Sigmoid colon (tissue), 7 donors: ENCODE results near the gene NRXN3. TPM values are rescaled to one million over a fixed set of nuclear protein-coding genes. Genes with fewer than 3 reads are reported as not detected.
A peak's percentile ranks its signal among the peaks of the same experiment; 100 is the strongest.

Experiments
- DNase-seq: peaks from one replicate; pipeline ENCODE4 v3.0.0-alpha.2; 2019
- H3K27ac ChIP-seq, 4 donors: fragments of 200-600 bp; sonication (generic); one replicate each; pipeline ENCODE4 v1.5.1; 2016 to 2019; ENCODE audit warnings: mild to moderate bottlenecking in 1 of 4
- H3K27me3 ChIP-seq, 3 donors: fragments of 200-600 bp; sonication (generic); one replicate each; pipeline ENCODE4 v1.5.1; 2019; ENCODE audit warnings: mild to moderate bottlenecking in 1 of 3
- H3K36me3 ChIP-seq, 4 donors: fragments of 200-600 bp; sonication (generic); one replicate each; pipeline ENCODE4 v1.5.1; 2016 to 2019
- H3K4me1 ChIP-seq, 4 donors: fragments of 200-600 bp; sonication (generic); one replicate each; pipeline ENCODE4 v1.5.1; 2017 to 2019
- H3K4me3 ChIP-seq, 4 donors: fragments of 200-600 bp; sonication (generic); one replicate each; pipeline ENCODE4 v1.5.1; 2017 to 2019; ENCODE audit warnings: mild to moderate bottlenecking in 2 of 4, moderate library complexity in 1 of 4
- H3K9me3 ChIP-seq, 4 donors: fragments of 200-600 bp in 3 of 4; sonication (generic) in 3 of 4; one replicate each; pipeline versions ENCODE4 v1.5.1 to v1.6.1; 2013 to 2019
- EP300 ChIP-seq, 4 donors: sonication (generic); formaldehyde crosslinking; IDR thresholded peaks; one replicate each; pipeline ENCODE4 v1.6.1; 2017; ENCODE audit warnings: antibody characterized with exemption in 4 of 4
- POLR2A ChIP-seq, 2 donors: fragments of 450-650 bp; IDR thresholded peaks; one replicate each; pipeline ENCODE4 v1.6.1; 2016; ENCODE audit warnings: antibody characterized with exemption in 2 of 2, mild to moderate bottlenecking in 2 of 2, moderate library complexity in 2 of 2
- POLR2AphosphoS5 ChIP-seq, 4 donors: sonication (generic); formaldehyde crosslinking; IDR thresholded peaks; one replicate each; pipeline ENCODE4 v1.6.1; 2017; ENCODE audit warnings: antibody characterized with exemption in 4 of 4
- WGBS, 2 donors: extraction: QIAGEN DNeasy Blood & Tissue Kit; methylation state at CpG; one replicate each; pipeline ENCODE4 v1.1.7; 2013; 5-methylcytosine and 5-hydroxymethylcytosine counted together
- intact Hi-C: fragments of 100-400 bp; cut with DNase I; formaldehyde crosslinking; loops from one replicate; pipeline ENCODE4 v1.15.1; 2023
- polyA plus RNA-seq, 3 donors: library from polyadenylated mRNA; stranded (reverse); fragments of 200-250 nt; gene quantifications; one replicate each; pipeline ENCODE4 v1.2.3, GENCODE V29; 2013
- total RNA-seq, 4 donors: library from RNA; depleted of rRNA; stranded (reverse); fragments of >200 nt; gene quantifications; one replicate each; pipeline ENCODE4 v1.1.0, GENCODE V29; 2016
- TF ChIP-seq, protein P1 (sequence below), 4 experiments: fragments of 450-650 bp in 3 of 4; fragments of 200-600 bp in 1 of 4; IDR thresholded peaks; one replicate each; pipeline ENCODE4 v1.5.1; 2016 to 2019; ENCODE audit warnings: antibody characterized with exemption in 4 of 4, mild to moderate bottlenecking in 3 of 4, moderate library complexity in 2 of 4
- donor health status: healthy with polysubstance abuse.
- donor health status: Bipolar disorder and iron deficiency.
- donor health status: healthy.

The NRXN3 gene
- total and polyA plus RNA-seq, 7 donors, result 0.23 to 46.3 (median 23.2) TPM

GRCh38 chr14:78933948-78934524 lies 763.9 kb downstream of the NRXN3 start:
- Histone ChIP-seq H3K36me3 (no peaks in the 10 kb centered on the region), H3K4me3 (no peak overlapping the region), H3K27ac (no peak overlapping the region), H3K9me3 (no peaks in the 10 kb centered on the region), H3K27me3 (no peaks in the 10 kb centered on the region), H3K4me1 (no peaks in the 10 kb centered on the region)
- intact Hi-C loops, result no loop called here
- no peak for TF ChIP-seq POLR2AphosphoS5 (IDR thresholded peaks at IDR 0.05)
- TF ChIP-seq, protein P1, sequence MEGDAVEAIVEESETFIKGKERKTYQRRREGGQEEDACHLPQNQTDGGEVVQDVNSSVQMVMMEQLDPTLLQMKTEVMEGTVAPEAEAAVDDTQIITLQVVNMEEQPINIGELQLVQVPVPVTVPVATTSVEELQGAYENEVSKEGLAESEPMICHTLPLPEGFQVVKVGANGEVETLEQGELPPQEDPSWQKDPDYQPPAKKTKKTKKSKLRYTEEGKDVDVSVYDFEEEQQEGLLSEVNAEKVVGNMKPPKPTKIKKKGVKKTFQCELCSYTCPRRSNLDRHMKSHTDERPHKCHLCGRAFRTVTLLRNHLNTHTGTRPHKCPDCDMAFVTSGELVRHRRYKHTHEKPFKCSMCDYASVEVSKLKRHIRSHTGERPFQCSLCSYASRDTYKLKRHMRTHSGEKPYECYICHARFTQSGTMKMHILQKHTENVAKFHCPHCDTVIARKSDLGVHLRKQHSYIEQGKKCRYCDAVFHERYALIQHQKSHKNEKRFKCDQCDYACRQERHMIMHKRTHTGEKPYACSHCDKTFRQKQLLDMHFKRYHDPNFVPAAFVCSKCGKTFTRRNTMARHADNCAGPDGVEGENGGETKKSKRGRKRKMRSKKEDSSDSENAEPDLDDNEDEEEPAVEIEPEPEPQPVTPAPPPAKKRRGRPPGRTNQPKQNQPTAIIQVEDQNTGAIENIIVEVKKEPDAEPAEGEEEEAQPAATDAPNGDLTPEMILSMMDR (IDR thresholded peaks at IDR 0.05), result peak in 1 of 4 experiments; percentile 21
- DNase-seq, result no peak
- WGBS, 2 donors, result 23 to 24% methylated on average over 4 of the region's 4 CpGs

DNA sequence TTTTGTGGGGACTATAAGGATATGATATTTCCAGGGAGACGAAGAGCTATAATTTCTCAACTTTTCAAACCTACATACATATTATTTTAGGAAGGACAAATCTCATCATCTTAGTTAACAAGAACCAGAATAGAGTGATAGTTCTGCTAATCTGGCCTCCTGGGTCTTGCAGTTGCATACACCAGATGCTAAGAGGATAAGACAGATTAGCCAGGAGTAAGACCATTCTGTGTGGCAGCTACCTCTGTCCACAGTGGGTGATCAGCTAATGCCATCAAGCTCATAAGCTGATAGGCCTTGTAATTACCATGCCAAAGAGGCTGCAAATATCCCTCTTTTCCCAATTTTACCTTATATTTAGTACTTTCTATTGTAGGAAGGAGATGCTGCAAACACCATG lies 776.8 kb downstream of the NRXN3 start:
- intact Hi-C loops, result no loop called here
- no peaks in the 10 kb centered on the region for H3K36me3 ChIP-seq
- 96 to 97% methylated on average over 1 of the region's 1 CpG for WGBS, 2 donors

DNA sequence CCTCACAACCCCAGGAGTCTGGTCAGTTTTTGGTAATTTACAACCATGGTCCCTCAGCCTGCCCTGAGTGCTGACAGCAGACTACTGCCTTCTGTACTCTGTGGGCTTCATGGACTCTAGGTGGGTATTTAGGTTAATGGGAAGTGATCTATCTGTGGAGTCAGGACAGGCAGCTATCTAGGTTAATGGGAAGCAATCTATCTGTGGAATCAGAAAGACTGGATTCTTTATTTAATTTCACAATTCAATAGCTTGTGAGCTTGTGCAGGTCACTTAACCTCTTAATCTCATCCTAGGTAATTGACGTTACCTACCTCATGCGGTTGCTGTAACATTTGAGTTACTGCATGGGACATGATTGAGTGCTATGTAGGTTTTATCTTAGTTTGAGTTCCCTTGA lies 777.5 kb downstream of the NRXN3 start:
- Histone ChIP-seq H3K27me3 (no peaks in the 10 kb centered on the region), H3K4me3 (no peak overlapping the region), H3K27ac (no peak overlapping the region), H3K9me3 (no peaks in the 10 kb centered on the region), H3K36me3 (no peaks in the 10 kb centered on the region), H3K4me1 (no peaks in the 10 kb centered on the region)
- intact Hi-C loops, result no loop called here
- WGBS, 2 donors, result 93 to 96% methylated on average over 2 of the region's 2 CpGs
- DNase-seq, result no peak
- TF ChIP-seq EP300 (IDR thresholded peaks at IDR 0.05) (no peak), POLR2A (IDR thresholded peaks at IDR 0.05) (no peak), POLR2AphosphoS5 (IDR thresholded peaks at IDR 0.05) (no peak)
- TF ChIP-seq, protein P1 (IDR thresholded peaks at IDR 0.05), result no peak

More for the DNA sequence above, 776.8 kb downstream of the NRXN3 start:
- H3K9me3 ChIP-seq, result no peaks in the 10 kb centered on the region
- H3K4me3 ChIP-seq, result no peak overlapping the region
- no peaks in the 10 kb centered on the region for H3K4me1 ChIP-seq
- no peaks in the 10 kb centered on the region for H3K27me3 ChIP-seq
- no peak for DNase-seq
- no peak for TF ChIP-seq POLR2AphosphoS5 (IDR thresholded peaks at IDR 0.05)
- TF ChIP-seq, protein P1 (IDR thresholded peaks at IDR 0.05), result no peak
- no peak for TF ChIP-seq POLR2A (IDR thresholded peaks at IDR 0.05)
- TF ChIP-seq EP300 (IDR thresholded peaks at IDR 0.05), result no peak
- H3K27ac ChIP-seq, result no peak overlapping the region

DNA sequence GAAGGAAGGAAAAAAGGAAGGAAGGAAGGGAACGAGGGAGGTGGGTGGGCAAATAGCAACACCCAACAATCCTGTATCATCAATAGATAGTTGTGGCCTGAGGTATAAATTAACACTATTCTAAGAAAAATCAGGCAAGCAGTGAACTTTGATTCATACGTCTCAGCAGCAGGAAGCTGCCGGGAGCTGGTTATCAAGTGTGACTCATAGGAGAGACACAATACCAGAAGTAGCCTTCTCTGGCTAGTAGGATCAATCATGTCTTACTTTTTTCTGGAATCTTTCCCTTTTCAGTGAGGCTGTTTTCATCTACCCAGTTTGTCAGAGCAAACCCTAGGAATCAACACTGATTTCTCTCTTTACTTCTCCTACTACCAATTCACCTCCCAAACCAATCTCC lies 780.5 kb downstream of the NRXN3 start:
- WGBS, 2 donors, result 13 to 24% methylated on average over 3 of the region's 3 CpGs
- no peak for DNase-seq

More for the DNA sequence above, 780.5 kb downstream of the NRXN3 start:
- Histone ChIP-seq H3K9me3 (no peaks in the 10 kb centered on the region), H3K27me3 (no peaks in the 10 kb centered on the region), H3K4me3 (no peak overlapping the region), H3K36me3 (no peaks in the 10 kb centered on the region), H3K4me1 (no peaks in the 10 kb centered on the region), H3K27ac (no peak overlapping the region)
- intact Hi-C loops, result loop anchor here (10.0 kb wide), 1 partner anchor 1904 kb away; no protein-coding TSS in a partner anchor
- TF ChIP-seq EP300 (IDR thresholded peaks at IDR 0.05) (no peak), POLR2A (IDR thresholded peaks at IDR 0.05) (no peak), POLR2AphosphoS5 (IDR thresholded peaks at IDR 0.05) (no peak)
- TF ChIP-seq, protein P1 (IDR thresholded peaks at IDR 0.05), result no peak
